Neuronal stem cell (in vitro differentiated cells): ENCODE measurements around the gene IFNA2.

Experiments
- DNase-seq: peaks from one replicate; pipeline ENCODE4 v3.0.0-alpha.2; 2013; ENCODE audit warnings: low spot score
- H2AFZ ChIP-seq: one replicate; pipeline ENCODE4 v1.6.1; 2013; ENCODE audit warnings: mild to moderate bottlenecking, low read length, inconsistent platforms
- H2AK5ac ChIP-seq: 2 replicates; pipeline ENCODE4 v1.6.1; 2013; ENCODE audit warnings: low read depth, mild to moderate bottlenecking, inconsistent platforms, low read length, moderate library complexity, mixed read lengths
- H2BK120ac ChIP-seq: 2 replicates; pipeline ENCODE4 v1.6.1; 2013; ENCODE audit warnings: low read depth, mild to moderate bottlenecking, inconsistent platforms, low read length, moderate library complexity, mixed read lengths
- H2BK12ac ChIP-seq: one replicate; pipeline ENCODE4 v1.6.1; 2013; ENCODE audit warnings: low read length, inconsistent platforms
- H2BK15ac ChIP-seq: 2 replicates; pipeline ENCODE4 v1.6.1; 2013; ENCODE audit warnings: mild to moderate bottlenecking, low read length, inconsistent platforms, mixed read lengths
- H2BK5ac ChIP-seq: one replicate; pipeline ENCODE4 v1.6.1; 2013; ENCODE audit warnings: inconsistent platforms, mild to moderate bottlenecking, low read length, moderate library complexity
- H3K14ac ChIP-seq: one replicate; pipeline ENCODE4 v1.6.1; 2013; ENCODE audit warnings: low read length, inconsistent platforms
- H3K18ac ChIP-seq: 2 replicates; pipeline ENCODE4 v1.6.1; 2013; ENCODE audit warnings: low read length, inconsistent platforms
- H3K23ac ChIP-seq: 2 replicates; pipeline ENCODE4 v1.6.1; 2013; ENCODE audit warnings: low read depth, mild to moderate bottlenecking, mixed read lengths, low read length, inconsistent platforms; ENCODE audit not compliant: poor library complexity
- H3K27ac ChIP-seq: replicated peaks from 3 replicates; pipeline ENCODE4 v1.5.1; 2013; ENCODE audit warnings: low read length, inconsistent platforms
- H3K27me3 ChIP-seq, 3 experiments: 2 replicates each; pipeline ENCODE4 v1.6.1; 2013; ENCODE audit warnings: low read length in 3 of 3, mild to moderate bottlenecking in 2 of 3, inconsistent platforms in 1 of 3, low read depth in 1 of 3, mixed read lengths in 1 of 3, moderate library complexity in 1 of 3; ENCODE audit not compliant: control insufficient read depth in 3 of 3, insufficient read depth in 3 of 3
- H3K36me3 ChIP-seq, 2 donors: replicated peaks in 1 of 2; 2 replicates each; pipeline ENCODE4 v1.6.1; 2013; ENCODE audit warnings: low read length in 2 of 2; ENCODE audit not compliant: control insufficient read depth in 2 of 2, insufficient read depth in 2 of 2
- H3K4ac ChIP-seq: 2 replicates; pipeline ENCODE4 v1.6.1; 2013; ENCODE audit warnings: inconsistent platforms, mild to moderate bottlenecking, low read length, moderate library complexity
- H3K4me1 ChIP-seq, 2 donors: 1 replicate in 1 of 2; 2 replicates in 1 of 2; pipeline ENCODE4 v1.6.1; 2013; ENCODE audit warnings: low read length in 2 of 2, low read depth in 1 of 2; ENCODE audit not compliant: control insufficient read depth in 2 of 2, insufficient read depth in 1 of 2
- H3K4me2 ChIP-seq: one replicate; pipeline ENCODE4 v1.6.1; 2013; ENCODE audit warnings: mild to moderate bottlenecking, low read length, inconsistent platforms; ENCODE audit not compliant: insufficient read depth, poor library complexity, severe bottlenecking
- H3K4me3 ChIP-seq, 2 donors: 2 replicates each; pipeline ENCODE4 v1.5.1; 2013; ENCODE audit warnings: low read length in 2 of 2, mild to moderate bottlenecking in 2 of 2, inconsistent platforms in 1 of 2, moderate library complexity in 1 of 2
- H3K79me1 ChIP-seq: one replicate; pipeline ENCODE4 v1.6.1; 2013; ENCODE audit warnings: low read depth, mild to moderate bottlenecking, inconsistent platforms, low read length, moderate library complexity
- H3K9ac ChIP-seq: one replicate; pipeline ENCODE4 v1.6.1; 2013; ENCODE audit warnings: mild to moderate bottlenecking, low read depth, low read length, inconsistent platforms; ENCODE audit not compliant: poor library complexity
- H3K9me3 ChIP-seq, 2 donors: replicated peaks in 1 of 2; 2 replicates each; pipeline versions ENCODE3 to v1.6.1; 2013; ENCODE audit warnings: low read length in 2 of 2, mild to moderate bottlenecking in 2 of 2, inconsistent platforms in 1 of 2, low read depth in 1 of 2, mixed read lengths in 1 of 2, moderate library complexity in 1 of 2; ENCODE audit not compliant: control insufficient read depth in 2 of 2, insufficient read depth in 1 of 2
- H4K8ac ChIP-seq: one replicate; pipeline ENCODE4 v1.6.1; 2013; ENCODE audit warnings: low read depth, mild to moderate bottlenecking, inconsistent platforms, low read length, moderate library complexity
- H4K91ac ChIP-seq: one replicate; pipeline ENCODE4 v1.6.1; 2013; ENCODE audit warnings: low read length, low read depth, mild to moderate bottlenecking, inconsistent platforms; ENCODE audit not compliant: poor library complexity
- WGBS, 2 donors: extraction: QIAGEN DNeasy Blood & Tissue Kit; methylation state at CpG; one replicate each; pipeline ENCODE4 v1.1.7; 2013; ENCODE audit warnings: missing lambda C conversion rate in 2 of 2, mixed read lengths in 1 of 2; ENCODE audit not compliant: insufficient read length in 2 of 2, insufficient replicate concordance in 1 of 2; ENCODE audit errors: extremely low coverage in 2 of 2; 5-methylcytosine and 5-hydroxymethylcytosine counted together

Gene IFNA2

GRCh38 chr9:21413624-21414023 lies 28.4 kb upstream of the IFNA2 start:
- H4K91ac ChIP-seq = no peak overlapping the region
- H2BK15ac ChIP-seq = no peak overlapping the region
- H2BK12ac ChIP-seq = no peak overlapping the region
- no peaks in the 10 kb centered on the region for H3K36me3 ChIP-seq
- WGBS, 2 donors = no CpG with 5 or more reads among the region's 5 CpGs
- no peak overlapping the region for H3K9ac ChIP-seq
- no peak overlapping the region for H3K14ac ChIP-seq
- H3K4me2 ChIP-seq = no peak overlapping the region
- DNase-seq = no peak
- no peak overlapping the region for H2BK5ac ChIP-seq
- no peaks in the 10 kb centered on the region for H3K27me3 ChIP-seq
- no peaks in the 10 kb centered on the region for H3K9me3 ChIP-seq
- H4K8ac ChIP-seq = no peak overlapping the region
- H3K18ac ChIP-seq = no peak overlapping the region
- H2AK5ac ChIP-seq = no peak overlapping the region
- H3K23ac ChIP-seq = no peak overlapping the region
- H3K79me1 ChIP-seq = no peaks in the 10 kb centered on the region
- H3K4me1 ChIP-seq = peaks cover 2% of the 10 kb centered on the region in 2 donors
- H3K4ac ChIP-seq = no peak overlapping the region
- no peak overlapping the region for H3K4me3 ChIP-seq
- H2AFZ ChIP-seq = peak overlapping the region; percentile 9
- no peak overlapping the region for H2BK120ac ChIP-seq
- no peak overlapping the region for H3K27ac ChIP-seq

DNA sequence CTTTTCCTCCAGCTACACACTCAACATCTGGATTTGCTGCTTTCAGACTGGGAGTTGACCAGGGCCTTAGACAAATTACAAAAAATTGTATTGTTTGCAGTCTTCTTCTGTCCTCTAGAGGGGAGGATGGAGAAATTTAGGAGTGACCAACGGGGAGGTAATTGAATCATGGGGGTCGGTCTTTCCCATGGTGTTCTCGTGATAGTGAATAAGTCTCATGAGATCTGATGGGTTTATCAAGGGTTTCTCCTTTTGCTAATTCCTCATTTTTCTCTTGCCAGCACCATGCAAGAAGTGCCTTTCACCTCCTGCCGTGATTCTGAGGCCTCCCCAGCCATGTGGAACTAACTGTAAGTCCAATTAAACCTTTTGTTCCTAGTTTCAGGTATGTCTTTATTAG lies 28.0 kb upstream of the IFNA2 start:
- Histone ChIP-seq H3K27ac (no peak overlapping the region), H3K4me3 (no peak overlapping the region), H4K8ac (no peak overlapping the region), H2BK120ac (no peak overlapping the region), H3K14ac (no peak overlapping the region), H2BK15ac (no peak overlapping the region), H3K18ac (no peak overlapping the region), H3K4me1 (peaks cover 2% of the 10 kb centered on the region in 2 donors), H3K4me2 (no peak overlapping the region), H4K91ac (no peak overlapping the region), H3K9me3 (no peaks in the 10 kb centered on the region), H3K79me1 (no peaks in the 10 kb centered on the region), H2BK5ac (no peak overlapping the region), H2BK12ac (no peak overlapping the region), H3K4ac (no peak overlapping the region), H3K23ac (no peak overlapping the region), H3K27me3 (no peaks in the 10 kb centered on the region), H3K9ac (no peak overlapping the region), H2AFZ (no peak overlapping the region), H2AK5ac (no peak overlapping the region), H3K36me3 (no peaks in the 10 kb centered on the region)
- no peak for DNase-seq
- WGBS, 2 donors = no CpG with 5 or more reads among the region's 4 CpGs

DNA sequence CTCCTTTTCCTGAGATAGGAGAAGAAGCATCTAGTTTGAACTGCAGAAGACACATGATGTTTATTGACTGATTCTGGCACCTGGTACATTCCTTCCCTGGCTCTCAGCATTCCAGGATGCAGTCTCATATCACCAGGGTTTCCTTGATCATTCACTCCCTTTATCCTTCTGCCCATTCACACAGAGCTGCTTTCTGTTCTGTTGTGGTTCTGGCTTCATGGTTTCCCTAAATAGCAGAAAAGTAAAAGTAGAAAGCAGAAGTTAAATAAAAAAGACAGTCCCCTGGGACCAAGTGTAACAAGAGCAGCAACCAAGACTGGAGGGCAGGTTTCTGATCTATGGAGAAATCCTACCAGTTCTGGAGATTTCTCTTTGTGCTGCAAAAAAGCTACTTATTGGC lies 26.9 kb upstream of the IFNA2 start:
- H3K27me3 ChIP-seq = no peaks in the 10 kb centered on the region
- DNase-seq = no peak

GRCh38 chr9:21408817-21409216 lies 23.6 kb upstream of the IFNA2 start, which contains the start of gene IFNA8:
Gene IFNA8, plus strand, starts transcription at chr9:21409117. Its CDS starts 60 bp downstream, at chr9:21409177.
- no peak for DNase-seq
- Histone ChIP-seq H3K4me1 (peaks cover 1 to 2% of the 10 kb centered on the region in 2 donors), H3K9me3 (no peaks in the 10 kb centered on the region), H2AK5ac (no peak within 1 kb of the TSS), H3K9ac (no peak within 1 kb of the TSS), H3K4ac (no peak within 1 kb of the TSS), H4K91ac (no peak within 1 kb of the TSS), H3K18ac (no peak within 1 kb of the TSS), H3K36me3 (no peaks in the 10 kb centered on the region), H2BK120ac (no peak within 1 kb of the TSS), H3K14ac (no peak within 1 kb of the TSS), H4K8ac (no peak within 1 kb of the TSS), H3K27me3 (peaks cover 0 to 16% (median 0%) of the 10 kb centered on the region in 3 experiments), H3K23ac (no peak within 1 kb of the TSS), H3K27ac (no peak within 1 kb of the TSS), H2AFZ (no peak within 1 kb of the TSS), H2BK12ac (no peak within 1 kb of the TSS), H2BK5ac (no peak within 1 kb of the TSS), H3K79me1 (no peaks in the 10 kb centered on the region), H3K4me2 (no peak within 1 kb of the TSS), H2BK15ac (no peak within 1 kb of the TSS), H3K4me3 (no peak within 1 kb of the TSS)
- no CpG with 5 or more reads among the region's 1 CpG for WGBS, 2 donors

More for the DNA sequence above, 26.9 kb upstream of the IFNA2 start:
- no peak overlapping the region for H2BK5ac ChIP-seq
- no peak overlapping the region for H3K4ac ChIP-seq
- H4K8ac ChIP-seq = no peak overlapping the region
- H3K4me3 ChIP-seq = no peak overlapping the region
- H3K36me3 ChIP-seq = no peaks in the 10 kb centered on the region
- no peaks in the 10 kb centered on the region for H3K9me3 ChIP-seq
- H2BK12ac ChIP-seq = no peak overlapping the region
- no peak overlapping the region for H2BK120ac ChIP-seq
- no peak overlapping the region for H3K27ac ChIP-seq
- no peak overlapping the region for H3K18ac ChIP-seq
- no peak overlapping the region for H3K4me2 ChIP-seq
- H2AFZ ChIP-seq = no peak overlapping the region
- H3K9ac ChIP-seq = no peak overlapping the region
- H3K23ac ChIP-seq = no peak overlapping the region
- no peak overlapping the region for H2BK15ac ChIP-seq
- no peaks in the 10 kb centered on the region for H3K79me1 ChIP-seq
- H3K4me1 ChIP-seq = peaks cover 1 to 2% of the 10 kb centered on the region in 2 donors
- H3K14ac ChIP-seq = no peak overlapping the region
- no peak overlapping the region for H2AK5ac ChIP-seq
- H4K91ac ChIP-seq = no peak overlapping the region
